Peyer's patch (tissue), 4 donors: ENCODE data around the gene GTPBP3.

Experiments used
- CTCF ChIP-seq, 6 experiments: fragments of 450-650 bp in 4 of 6; fragments of 200-600 bp in 2 of 6; sonication (generic) in 1 of 6; IDR thresholded peaks; one replicate each; pipeline ENCODE4 v1.5.1; 2017 to 2019; ENCODE audit warnings: antibody characterized with exemption in 6 of 6, mild to moderate bottlenecking in 3 of 6, moderate library complexity in 1 of 6
- POLR2A ChIP-seq, 2 donors: fragments of 450-650 bp; IDR thresholded peaks; one replicate each; pipeline ENCODE4 v1.5.1; 2017; ENCODE audit warnings: antibody characterized with exemption in 2 of 2, mild to moderate bottlenecking in 2 of 2, moderate library complexity in 2 of 2

- TF ChIP-seq CTCF (IDR thresholded peaks at IDR 0.05) (no peak), POLR2A (IDR thresholded peaks at IDR 0.05) (no peak)
Measured at GRCh38 chr19:17319473-17320238, 17.7 kb upstream of the GTPBP3 start.
